K562 (cell line): ENCODE measurements around the gene TNKS2. TPM values are rescaled to one million over a fixed set of nuclear protein-coding genes. Genes with fewer than 3 reads are reported as not detected.

Experiments used
- ATAC-seq: fragments of 200-7000 bp; cut with Tn5 transposase; 3 replicates; pipeline ENCODE4 v1.9.1; 2020; ENCODE audit warnings: moderate library complexity
- BruUV-seq: library from RNA; stranded (reverse); fragments of 400-500 nt; replicated peaks from 2 replicates; lab custom pipeline; 2021; lab: Mats Ljungman, UMichigan
- CTCF ChIA-PET: fragments of 300-600 bp; formaldehyde crosslinking; extraction: SDS; loops from one replicate; lab custom pipeline; 2021; ENCODE audit warnings: low intra/inter-chr PET ratio; lab: Yijun Ruan, JAX
- POLR2A ChIA-PET: fragments of 300-600, 350-650 bp; sonication (Branson Sonifier 250); formaldehyde crosslinking; extraction: SDS; loops from one replicate; lab custom pipeline; 2021; ENCODE audit warnings: antibody characterized with exemption, inconsistent platforms; lab: Yijun Ruan, JAX
- DNase-seq, 4 experiments: peaks; one replicate each; pipeline versions ENCODE4 v3.0.0 to v3.0.0-alpha.2; 2011 to 2018; ENCODE audit warnings: low spot score in 3 of 4, mixed read lengths in 3 of 4; ENCODE audit errors: extremely low read depth in 1 of 4
- FAIRE-seq: peaks from 2 replicates; lab custom pipeline; 2011; peaks lifted over from hg19 to GRCh38; lab: Jason Lieb, UNC
- H2AFZ ChIP-seq: 2 replicates; pipeline ENCODE4 v1.6.0; 2011; ENCODE audit warnings: low read depth, low read length, control low read depth, inconsistent platforms
- H3K27ac ChIP-seq: fragments of 200-600 bp; 3 replicates; pipeline ENCODE4 v1.8.0; 2011; ENCODE audit warnings: low read depth, mild to moderate bottlenecking, control low read depth, inconsistent platforms, low read length, moderate library complexity, mixed read lengths; ENCODE audit errors: extremely low read depth
- H3K27me3 ChIP-seq, 2 experiments: fragments of 300-600 bp in 1 of 2; 2 replicates in 1 of 2; 3 replicates in 1 of 2; pipeline versions ENCODE4 v1.6.0 to v1.8.0; 2011; ENCODE audit warnings: inconsistent platforms in 2 of 2, low read length in 2 of 2, mild to moderate bottlenecking in 1 of 2, mixed read lengths in 1 of 2, moderate library complexity in 1 of 2; ENCODE audit not compliant: control insufficient read depth in 2 of 2, insufficient read depth in 2 of 2
- H3K36me3 ChIP-seq: fragments of 300-600 bp; 3 replicates; pipeline ENCODE4 v1.8.0; 2011; ENCODE audit warnings: mild to moderate bottlenecking, low read length, inconsistent platforms; ENCODE audit not compliant: control insufficient read depth, insufficient read depth
- H3K4me1 ChIP-seq, 2 experiments: fragments of 200-600 bp in 1 of 2; replicated peaks in 1 of 2; 2 replicates in 1 of 2; 3 replicates in 1 of 2; pipeline versions ENCODE4 v1.5.1 to v1.8.0; 2011; ENCODE audit warnings: inconsistent platforms in 2 of 2, low read length in 2 of 2, mild to moderate bottlenecking in 1 of 2, mixed read lengths in 1 of 2, moderate library complexity in 1 of 2; ENCODE audit not compliant: control insufficient read depth in 2 of 2, insufficient read depth in 2 of 2
- H3K4me2 ChIP-seq: 2 replicates; pipeline ENCODE4 v1.6.1; 2011; ENCODE audit warnings: low read length, control low read depth, inconsistent platforms, mixed read lengths; ENCODE audit not compliant: insufficient read depth
- H3K4me3 ChIP-seq: fragments of 200-600 bp; sonication (generic), shearing (Covaris generic); 2 replicates; pipeline ENCODE4 v1.5.1; 2016; ENCODE audit warnings: control low read depth, inconsistent platforms
- H3K79me2 ChIP-seq: fragments of 200-600 bp; 3 replicates; pipeline ENCODE4 v1.8.0; 2011; ENCODE audit warnings: low read length, inconsistent platforms; ENCODE audit not compliant: control insufficient read depth, insufficient read depth
- H3K9ac ChIP-seq, 2 experiments: 2 replicates each; pipeline versions ENCODE4 v1.6.0 to v1.6.1; 2011; ENCODE audit warnings: low read depth in 2 of 2, low read length in 2 of 2, control low read depth in 1 of 2, inconsistent platforms in 1 of 2, mild to moderate bottlenecking in 1 of 2, mixed read lengths in 1 of 2; ENCODE audit not compliant: insufficient read depth in 1 of 2
- H3K9me1 ChIP-seq: one replicate; pipeline ENCODE4 v1.6.0; 2011; ENCODE audit warnings: inconsistent platforms, mild to moderate bottlenecking, low read length, moderate library complexity; ENCODE audit not compliant: control insufficient read depth, insufficient read depth
- H3K9me3 ChIP-seq: replicated peaks from 2 replicates; pipeline ENCODE4 v1.5.1; 2011; ENCODE audit warnings: low read depth, low read length, inconsistent platforms; ENCODE audit not compliant: control insufficient read depth, insufficient read depth
- H4K20me1 ChIP-seq: replicated peaks from 2 replicates; pipeline ENCODE4 v1.6.1; 2011; ENCODE audit warnings: low read length, inconsistent platforms, mixed read lengths; ENCODE audit not compliant: control insufficient read depth, insufficient read depth
- CBFA2T3 ChIP-seq: fragments of 450-650 bp; IDR thresholded peaks from 2 replicates; pipeline ENCODE4 v1.6.1; 2017
- HDAC2 ChIP-seq: fragments of 450-650 bp; IDR thresholded peaks from 2 replicates; pipeline ENCODE4 v1.6.1; 2016; ENCODE audit warnings: mild to moderate bottlenecking
- NCOR1 ChIP-seq: fragments of 450-650 bp; IDR thresholded peaks from 2 replicates; pipeline ENCODE4 v1.6.1; 2016; ENCODE audit warnings: mild to moderate bottlenecking, moderate library complexity
- TCF3 ChIP-seq: sonication (generic); formaldehyde crosslinking; IDR thresholded peaks from 2 replicates; pipeline ENCODE4 v1.4.0; 2020; ENCODE audit warnings: mild to moderate bottlenecking, missing genetic modification reagents
- XRCC3 ChIP-seq: fragments of 450-650 bp; IDR thresholded peaks from 2 replicates; pipeline ENCODE4 v1.6.1; 2017; ENCODE audit warnings: mild to moderate bottlenecking, moderate library complexity
- XRCC5 ChIP-seq: fragments of 200-400 bp; formaldehyde crosslinking; IDR thresholded peaks from 2 replicates; pipeline ENCODE4 v1.6.1; 2017; ENCODE audit warnings: low read depth, mild to moderate bottlenecking, low read length
- ZNF75A ChIP-seq: fragments of 450-650 bp; formaldehyde crosslinking; IDR thresholded peaks from 2 replicates; pipeline ENCODE4 v1.4.0; 2020; ENCODE audit warnings: mild to moderate bottlenecking
- WGBS: fragments of 100-300 bp; shearing (Covaris generic); methylation state at CpG from one replicate; pipeline ENCODE4 v1.1.6; 2016; ENCODE audit warnings: low coverage, mixed read lengths; ENCODE audit not compliant: insufficient coverage; ENCODE audit errors: missing lambda C conversion rate; 5-methylcytosine and 5-hydroxymethylcytosine counted together
- in situ Hi-C: fragments of 300-500 bp; cut with MboI; formaldehyde crosslinking; loops from 4 replicates; pipeline ENCODE4 v1.15.0; 2018; ENCODE audit warnings: inconsistent platforms, mixed read lengths
- intact Hi-C: fragments of 100-400 bp; cut with micrococcal nuclease; formaldehyde crosslinking; loops from 2 replicates; pipeline ENCODE4 v1.14.2; 2022
- polyA plus RNA-seq, 8 experiments: library from polyadenylated mRNA; depleted of rRNA in 4 of 8; stranded (reverse) in 5 of 8; unstranded in 3 of 8; fragments of >200 nt; fragmentation: Nextera tagmentation in 2 of 8; fragmentation: Illumina TruSeq in 1 of 8; extraction: Ambion mirVana in 2 of 8; extraction: Trizol in 1 of 8; gene quantifications; 2 replicates each; pipeline versions ENCODE4 v1.2.1 to v1.2.3, GENCODE V29; 2011 to 2014; ENCODE audit warnings: inconsistent platforms in 1 of 8, missing spikeins in 1 of 8
- total RNA-seq, 7 experiments: library from RNA; depleted of rRNA in 6 of 7; stranded (reverse); fragments of >200 nt in 6 of 7; fragmentation: Illumina TruSeq in 2 of 7; extraction: Trizol in 2 of 7; gene quantifications; 2 replicates each; pipeline versions ENCODE4 v1.2.1 to v1.2.3, GENCODE V29; 2011 to 2021; ENCODE audit warnings: low replicate concordance in 1 of 7
- TF ChIP-seq, protein P1 (sequence below), 2 experiments: fragments of 450-650 bp; conservative IDR thresholded peaks; 2 replicates each; pipeline ENCODE4 v1.6.1; 2017; ENCODE audit warnings: mild to moderate bottlenecking in 2 of 2, moderate library complexity in 2 of 2
- TF ChIP-seq, protein P2 (sequence below): fragments of 200-600 bp; sonication (generic); IDR thresholded peaks from one replicate; pipeline ENCODE4 v1.6.1; 2012; ENCODE audit warnings: mild to moderate bottlenecking, low read depth, low read length, inconsistent platforms

Gene TNKS2
- total and polyA plus RNA-seq, 9 of the 15 experiments (the other 6 are each of a cell fraction or from before 2014, with no cell fraction given) = 3.5 to 19.8 (median 8.6) TPM

DNA sequence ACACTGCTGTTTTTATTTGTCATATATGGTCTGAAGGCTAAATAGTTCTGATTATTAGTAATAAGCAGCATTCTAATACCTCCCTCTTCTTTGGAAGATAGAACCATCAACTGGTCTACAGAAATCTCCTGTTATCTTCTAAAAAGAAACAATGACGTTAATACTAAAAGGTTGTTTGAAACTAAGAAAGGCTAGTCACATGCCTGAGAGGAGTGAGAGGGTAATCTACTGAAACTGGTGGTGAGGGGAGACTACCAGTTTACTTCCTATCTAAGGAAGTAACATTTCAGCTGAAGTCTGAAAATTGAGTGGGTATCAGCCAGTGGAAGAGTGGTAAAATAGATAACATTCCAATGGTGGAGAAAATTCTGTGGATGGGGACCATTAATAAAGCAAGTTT lies 62.7 kb downstream of the TNKS2 start:
- Histone ChIP-seq H3K9me3 (no peaks in the 10 kb centered on the region), H3K27ac (no peak overlapping the region), H3K79me2 (no peaks in the 10 kb centered on the region), H2AFZ (no peak overlapping the region), H3K4me2 (no peak overlapping the region), H3K9ac (no peak overlapping the region), H4K20me1 (no peaks in the 10 kb centered on the region), H3K36me3 (peaks cover 83% of the 10 kb centered on the region), H3K4me1 (no peaks in the 10 kb centered on the region), H3K4me3 (no peak overlapping the region), H3K9me1 (no peaks in the 10 kb centered on the region), H3K27me3 (no peaks in the 10 kb centered on the region)
- POLR2A ChIA-PET = no interaction called here
- in situ Hi-C loops = no loop called here
- BruUV-seq = no TSS peak
- TF ChIP-seq, protein P1, sequence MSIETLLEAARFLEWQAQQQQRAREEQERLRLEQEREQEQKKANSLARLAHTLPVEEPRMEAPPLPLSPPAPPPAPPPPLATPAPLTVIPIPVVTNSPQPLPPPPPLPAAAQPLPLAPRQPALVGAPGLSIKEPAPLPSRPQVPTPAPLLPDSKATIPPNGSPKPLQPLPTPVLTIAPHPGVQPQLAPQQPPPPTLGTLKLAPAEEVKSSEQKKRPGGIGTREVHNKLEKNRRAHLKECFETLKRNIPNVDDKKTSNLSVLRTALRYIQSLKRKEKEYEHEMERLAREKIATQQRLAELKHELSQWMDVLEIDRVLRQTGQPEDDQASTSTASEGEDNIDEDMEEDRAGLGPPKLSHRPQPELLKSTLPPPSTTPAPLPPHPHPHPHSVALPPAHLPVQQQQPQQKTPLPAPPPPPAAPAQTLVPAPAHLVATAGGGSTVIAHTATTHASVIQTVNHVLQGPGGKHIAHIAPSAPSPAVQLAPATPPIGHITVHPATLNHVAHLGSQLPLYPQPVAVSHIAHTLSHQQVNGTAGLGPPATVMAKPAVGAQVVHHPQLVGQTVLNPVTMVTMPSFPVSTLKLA (conservative IDR thresholded peaks at IDR 0.05) = no peak
- no peak for TF ChIP-seq HDAC2
- no peak for TF ChIP-seq NCOR1
- TF ChIP-seq ZNF75A = no peak
- TF ChIP-seq, protein P2, sequence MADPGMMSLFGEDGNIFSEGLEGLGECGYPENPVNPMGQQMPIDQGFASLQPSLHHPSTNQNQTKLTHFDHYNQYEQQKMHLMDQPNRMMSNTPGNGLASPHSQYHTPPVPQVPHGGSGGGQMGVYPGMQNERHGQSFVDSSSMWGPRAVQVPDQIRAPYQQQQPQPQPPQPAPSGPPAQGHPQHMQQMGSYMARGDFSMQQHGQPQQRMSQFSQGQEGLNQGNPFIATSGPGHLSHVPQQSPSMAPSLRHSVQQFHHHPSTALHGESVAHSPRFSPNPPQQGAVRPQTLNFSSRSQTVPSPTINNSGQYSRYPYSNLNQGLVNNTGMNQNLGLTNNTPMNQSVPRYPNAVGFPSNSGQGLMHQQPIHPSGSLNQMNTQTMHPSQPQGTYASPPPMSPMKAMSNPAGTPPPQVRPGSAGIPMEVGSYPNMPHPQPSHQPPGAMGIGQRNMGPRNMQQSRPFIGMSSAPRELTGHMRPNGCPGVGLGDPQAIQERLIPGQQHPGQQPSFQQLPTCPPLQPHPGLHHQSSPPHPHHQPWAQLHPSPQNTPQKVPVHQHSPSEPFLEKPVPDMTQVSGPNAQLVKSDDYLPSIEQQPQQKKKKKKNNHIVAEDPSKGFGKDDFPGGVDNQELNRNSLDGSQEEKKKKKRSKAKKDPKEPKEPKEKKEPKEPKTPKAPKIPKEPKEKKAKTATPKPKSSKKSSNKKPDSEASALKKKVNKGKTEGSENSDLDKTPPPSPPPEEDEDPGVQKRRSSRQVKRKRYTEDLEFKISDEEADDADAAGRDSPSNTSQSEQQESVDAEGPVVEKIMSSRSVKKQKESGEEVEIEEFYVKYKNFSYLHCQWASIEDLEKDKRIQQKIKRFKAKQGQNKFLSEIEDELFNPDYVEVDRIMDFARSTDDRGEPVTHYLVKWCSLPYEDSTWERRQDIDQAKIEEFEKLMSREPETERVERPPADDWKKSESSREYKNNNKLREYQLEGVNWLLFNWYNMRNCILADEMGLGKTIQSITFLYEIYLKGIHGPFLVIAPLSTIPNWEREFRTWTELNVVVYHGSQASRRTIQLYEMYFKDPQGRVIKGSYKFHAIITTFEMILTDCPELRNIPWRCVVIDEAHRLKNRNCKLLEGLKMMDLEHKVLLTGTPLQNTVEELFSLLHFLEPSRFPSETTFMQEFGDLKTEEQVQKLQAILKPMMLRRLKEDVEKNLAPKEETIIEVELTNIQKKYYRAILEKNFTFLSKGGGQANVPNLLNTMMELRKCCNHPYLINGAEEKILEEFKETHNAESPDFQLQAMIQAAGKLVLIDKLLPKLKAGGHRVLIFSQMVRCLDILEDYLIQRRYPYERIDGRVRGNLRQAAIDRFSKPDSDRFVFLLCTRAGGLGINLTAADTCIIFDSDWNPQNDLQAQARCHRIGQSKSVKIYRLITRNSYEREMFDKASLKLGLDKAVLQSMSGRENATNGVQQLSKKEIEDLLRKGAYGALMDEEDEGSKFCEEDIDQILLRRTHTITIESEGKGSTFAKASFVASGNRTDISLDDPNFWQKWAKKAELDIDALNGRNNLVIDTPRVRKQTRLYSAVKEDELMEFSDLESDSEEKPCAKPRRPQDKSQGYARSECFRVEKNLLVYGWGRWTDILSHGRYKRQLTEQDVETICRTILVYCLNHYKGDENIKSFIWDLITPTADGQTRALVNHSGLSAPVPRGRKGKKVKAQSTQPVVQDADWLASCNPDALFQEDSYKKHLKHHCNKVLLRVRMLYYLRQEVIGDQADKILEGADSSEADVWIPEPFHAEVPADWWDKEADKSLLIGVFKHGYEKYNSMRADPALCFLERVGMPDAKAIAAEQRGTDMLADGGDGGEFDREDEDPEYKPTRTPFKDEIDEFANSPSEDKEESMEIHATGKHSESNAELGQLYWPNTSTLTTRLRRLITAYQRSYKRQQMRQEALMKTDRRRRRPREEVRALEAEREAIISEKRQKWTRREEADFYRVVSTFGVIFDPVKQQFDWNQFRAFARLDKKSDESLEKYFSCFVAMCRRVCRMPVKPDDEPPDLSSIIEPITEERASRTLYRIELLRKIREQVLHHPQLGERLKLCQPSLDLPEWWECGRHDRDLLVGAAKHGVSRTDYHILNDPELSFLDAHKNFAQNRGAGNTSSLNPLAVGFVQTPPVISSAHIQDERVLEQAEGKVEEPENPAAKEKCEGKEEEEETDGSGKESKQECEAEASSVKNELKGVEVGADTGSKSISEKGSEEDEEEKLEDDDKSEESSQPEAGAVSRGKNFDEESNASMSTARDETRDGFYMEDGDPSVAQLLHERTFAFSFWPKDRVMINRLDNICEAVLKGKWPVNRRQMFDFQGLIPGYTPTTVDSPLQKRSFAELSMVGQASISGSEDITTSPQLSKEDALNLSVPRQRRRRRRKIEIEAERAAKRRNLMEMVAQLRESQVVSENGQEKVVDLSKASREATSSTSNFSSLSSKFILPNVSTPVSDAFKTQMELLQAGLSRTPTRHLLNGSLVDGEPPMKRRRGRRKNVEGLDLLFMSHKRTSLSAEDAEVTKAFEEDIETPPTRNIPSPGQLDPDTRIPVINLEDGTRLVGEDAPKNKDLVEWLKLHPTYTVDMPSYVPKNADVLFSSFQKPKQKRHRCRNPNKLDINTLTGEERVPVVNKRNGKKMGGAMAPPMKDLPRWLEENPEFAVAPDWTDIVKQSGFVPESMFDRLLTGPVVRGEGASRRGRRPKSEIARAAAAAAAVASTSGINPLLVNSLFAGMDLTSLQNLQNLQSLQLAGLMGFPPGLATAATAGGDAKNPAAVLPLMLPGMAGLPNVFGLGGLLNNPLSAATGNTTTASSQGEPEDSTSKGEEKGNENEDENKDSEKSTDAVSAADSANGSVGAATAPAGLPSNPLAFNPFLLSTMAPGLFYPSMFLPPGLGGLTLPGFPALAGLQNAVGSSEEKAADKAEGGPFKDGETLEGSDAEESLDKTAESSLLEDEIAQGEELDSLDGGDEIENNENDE = no peak
- TF ChIP-seq XRCC5 = no peak
- TF ChIP-seq TCF3 (CRISPR knock-in tag) = peak; percentile 20; the same call in 1 of the 2 replicates
- no peak for TF ChIP-seq XRCC3
- 0 out of 2 replicates have a peak, but pooled peaks have one; percentile 20 for TF ChIP-seq CBFA2T3
- FAIRE-seq = no peak
- 46% methylated on average over 1 of the region's 1 CpG for WGBS
- DNase-seq = no peak
- no peak for ATAC-seq
- intact Hi-C loops = no loop called here
- CTCF ChIA-PET = no interaction called here
